PFSK-1 (cell line): ENCODE results near the gene SIN3A.

ENCODE experiments used
- FOXP2 ChIP-seq: optimal IDR thresholded peaks from 2 replicates; pipeline ENCODE3; 2011; ENCODE audit warnings: borderline replicate concordance, control low read depth, inconsistent platforms; ENCODE audit not compliant: insufficient read depth; ENCODE audit errors: extremely low read length, extremely low read depth
- POLR2AphosphoS5 ChIP-seq: IDR thresholded peaks from 2 replicates; pipeline ENCODE4 v1.6.1; 2012; ENCODE audit warnings: low read depth, mild to moderate bottlenecking, control low read depth, low read length, moderate library complexity
- SIN3A ChIP-seq: IDR thresholded peaks from 2 replicates; pipeline ENCODE4 v1.6.1; 2012; ENCODE audit warnings: mild to moderate bottlenecking, low read length, moderate library complexity, borderline replicate concordance; ENCODE audit not compliant: insufficient read depth
- TAF1 ChIP-seq: IDR thresholded peaks from 2 replicates; pipeline ENCODE4 v1.6.1; 2012; ENCODE audit warnings: low read length, control low read depth, borderline replicate concordance; ENCODE audit not compliant: insufficient read depth
- TF ChIP-seq, protein P1 (sequence below), 2 experiments: IDR thresholded peaks; 2 replicates each; pipeline versions ENCODE4 v1.6.1 to v1.8.0; 2011 to 2012; ENCODE audit warnings: low read depth in 2 of 2, low read length in 2 of 2, control low read depth in 1 of 2, inconsistent platforms in 1 of 2, mild to moderate bottlenecking in 1 of 2, moderate library complexity in 1 of 2; ENCODE audit not compliant: insufficient read depth in 1 of 2

SIN3A gene

GRCh38 chr15:75436881-75437280 lies 14.6 kb downstream of the SIN3A start:
- no peak for TF ChIP-seq TAF1
- TF ChIP-seq SIN3A = no peak
- TF ChIP-seq, protein P1, sequence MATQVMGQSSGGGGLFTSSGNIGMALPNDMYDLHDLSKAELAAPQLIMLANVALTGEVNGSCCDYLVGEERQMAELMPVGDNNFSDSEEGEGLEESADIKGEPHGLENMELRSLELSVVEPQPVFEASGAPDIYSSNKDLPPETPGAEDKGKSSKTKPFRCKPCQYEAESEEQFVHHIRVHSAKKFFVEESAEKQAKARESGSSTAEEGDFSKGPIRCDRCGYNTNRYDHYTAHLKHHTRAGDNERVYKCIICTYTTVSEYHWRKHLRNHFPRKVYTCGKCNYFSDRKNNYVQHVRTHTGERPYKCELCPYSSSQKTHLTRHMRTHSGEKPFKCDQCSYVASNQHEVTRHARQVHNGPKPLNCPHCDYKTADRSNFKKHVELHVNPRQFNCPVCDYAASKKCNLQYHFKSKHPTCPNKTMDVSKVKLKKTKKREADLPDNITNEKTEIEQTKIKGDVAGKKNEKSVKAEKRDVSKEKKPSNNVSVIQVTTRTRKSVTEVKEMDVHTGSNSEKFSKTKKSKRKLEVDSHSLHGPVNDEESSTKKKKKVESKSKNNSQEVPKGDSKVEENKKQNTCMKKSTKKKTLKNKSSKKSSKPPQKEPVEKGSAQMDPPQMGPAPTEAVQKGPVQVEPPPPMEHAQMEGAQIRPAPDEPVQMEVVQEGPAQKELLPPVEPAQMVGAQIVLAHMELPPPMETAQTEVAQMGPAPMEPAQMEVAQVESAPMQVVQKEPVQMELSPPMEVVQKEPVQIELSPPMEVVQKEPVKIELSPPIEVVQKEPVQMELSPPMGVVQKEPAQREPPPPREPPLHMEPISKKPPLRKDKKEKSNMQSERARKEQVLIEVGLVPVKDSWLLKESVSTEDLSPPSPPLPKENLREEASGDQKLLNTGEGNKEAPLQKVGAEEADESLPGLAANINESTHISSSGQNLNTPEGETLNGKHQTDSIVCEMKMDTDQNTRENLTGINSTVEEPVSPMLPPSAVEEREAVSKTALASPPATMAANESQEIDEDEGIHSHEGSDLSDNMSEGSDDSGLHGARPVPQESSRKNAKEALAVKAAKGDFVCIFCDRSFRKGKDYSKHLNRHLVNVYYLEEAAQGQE (IDR thresholded peaks at IDR 0.05; ENCODE audit: insufficient read depth in 1 of 2, low read depth in 2 of 2, low read length in 2 of 2) = no peak
- TF ChIP-seq FOXP2 = no peak
- TF ChIP-seq POLR2AphosphoS5 = no peak

- TF ChIP-seq SIN3A (no peak), POLR2AphosphoS5 (no peak), TAF1 (no peak), FOXP2 (no peak)
- TF ChIP-seq, protein P1 (IDR thresholded peaks at IDR 0.05; ENCODE audit: insufficient read depth in 1 of 2, low read depth in 2 of 2, low read length in 2 of 2) = no peak
These were observed 19.8 kb downstream of the SIN3A start for GRCh38 chr15:75431682-75432081.

GRCh38 chr15:75431270-75431669 lies 20.2 kb downstream of the SIN3A start:
- TF ChIP-seq, protein P1 (IDR thresholded peaks at IDR 0.05; ENCODE audit: insufficient read depth in 1 of 2, low read depth in 2 of 2, low read length in 2 of 2) = no peak
- TF ChIP-seq POLR2AphosphoS5 (no peak), SIN3A (no peak), FOXP2 (no peak), TAF1 (no peak)

GRCh38 chr15:75430259-75430658 lies 21.2 kb downstream of the SIN3A start:
- TF ChIP-seq, protein P1 (IDR thresholded peaks at IDR 0.05; ENCODE audit: insufficient read depth in 1 of 2, low read depth in 2 of 2, low read length in 2 of 2) = no peak
- TF ChIP-seq TAF1 (no peak), POLR2AphosphoS5 (no peak), SIN3A (no peak), FOXP2 (no peak)

GRCh38 chr15:75428152-75428551 lies 23.3 kb downstream of the SIN3A start:
- TF ChIP-seq FOXP2 (no peak), POLR2AphosphoS5 (no peak), SIN3A (no peak), TAF1 (no peak)
- TF ChIP-seq, protein P1 (IDR thresholded peaks at IDR 0.05; ENCODE audit: insufficient read depth in 1 of 2, low read depth in 2 of 2, low read length in 2 of 2) = no peak
